Loucy (cell line): Measurements from ENCODE around the gene NDST3.

Source experiments
- H2AFZ ChIP-seq: fragments of 200-600 bp; sonication (generic); 2 replicates; pipeline ENCODE4 v1.6.0; 2016; ENCODE audit warnings: antibody characterized with exemption, mild to moderate bottlenecking, low read length, moderate library complexity
- H3F3A ChIP-seq: fragments of 200-600 bp; 2 replicates; pipeline ENCODE4 v1.6.0; 2016; ENCODE audit warnings: antibody characterized with exemption, low read depth, mild to moderate bottlenecking
- H3K27me3 ChIP-seq: fragments of 200-600 bp; sonication (generic); 2 replicates; pipeline ENCODE4 v1.6.1; 2014; ENCODE audit warnings: low read length, mild to moderate bottlenecking; ENCODE audit not compliant: insufficient read depth, poor library complexity, severe bottlenecking
- H3K36me3 ChIP-seq: fragments of 200-600 bp; sonication (generic); 2 replicates; pipeline ENCODE4 v1.6.1; 2016; ENCODE audit warnings: low read length; ENCODE audit not compliant: insufficient read depth
- H3K4me1 ChIP-seq: fragments of 200-600 bp; sonication (generic); 2 replicates; pipeline ENCODE4 v1.5.1; 2014; ENCODE audit warnings: low read length, mild to moderate bottlenecking; ENCODE audit not compliant: insufficient read depth, poor library complexity, severe bottlenecking
- H3K4me2 ChIP-seq: fragments of 200-600 bp; sonication (generic); 2 replicates; pipeline ENCODE4 v1.6.0; 2014; ENCODE audit warnings: antibody characterized with exemption, low read length, low read depth, mild to moderate bottlenecking; ENCODE audit not compliant: poor library complexity, severe bottlenecking
- H3K4me3 ChIP-seq: fragments of 200-600 bp; sonication (generic); 2 replicates; pipeline ENCODE4 v1.5.1; 2014; ENCODE audit warnings: low read length, mild to moderate bottlenecking, mixed read lengths; ENCODE audit not compliant: poor library complexity, severe bottlenecking
- H3K79me2 ChIP-seq: fragments of 200-600 bp; sonication (generic); 2 replicates; pipeline ENCODE4 v1.6.1; 2014; ENCODE audit warnings: low read length; ENCODE audit not compliant: insufficient read depth
- H3K9ac ChIP-seq: fragments of 200-600 bp; sonication (generic); 2 replicates; pipeline ENCODE4 v1.6.0; 2014; ENCODE audit warnings: mild to moderate bottlenecking, low read depth, low read length, moderate library complexity; ENCODE audit not compliant: poor library complexity, severe bottlenecking
- H3K9me2 ChIP-seq: fragments of 200-600 bp; sonication (generic); replicated peaks from 2 replicates; pipeline ENCODE4 v1.6.1; 2016; ENCODE audit warnings: low read depth, low read length, mixed read lengths
- H3K9me3 ChIP-seq: fragments of 200-600 bp; sonication (generic); 2 replicates; pipeline ENCODE4 v1.6.1; 2014; ENCODE audit warnings: mild to moderate bottlenecking, antibody characterized with exemption, low read length, low read depth; ENCODE audit not compliant: insufficient read depth
- H4K20me1 ChIP-seq: fragments of 200-600 bp; sonication (generic); 2 replicates; pipeline ENCODE4 v1.6.0; 2014; ENCODE audit warnings: antibody characterized with exemption, low read length, mild to moderate bottlenecking; ENCODE audit not compliant: insufficient read depth, poor library complexity, severe bottlenecking
- CTCF ChIP-seq: fragments of 200-600 bp; sonication (generic); conservative IDR thresholded peaks from 2 replicates; pipeline ENCODE4 v1.5.1; 2014; ENCODE audit warnings: mild to moderate bottlenecking, antibody characterized with exemption, low read length
- EZH2phosphoT487 ChIP-seq: fragments of 200-600 bp; IDR thresholded peaks from 2 replicates; pipeline ENCODE4 v1.6.1; 2018; ENCODE audit warnings: antibody characterized with exemption, mild to moderate bottlenecking, moderate library complexity, borderline replicate concordance

The NDST3 gene

GRCh38 chr4:118034053-118034785, at the start of gene NDST3:
Gene NDST3, plus strand, starts transcription at chr4:118034486. Its CDS starts 19,425 bp downstream, at chr4:118053911.
- no peaks in the 10 kb centered on the region for H4K20me1 ChIP-seq
- peak within 1 kb of the TSS; percentile 57 for H2AFZ ChIP-seq
- no peaks in the 10 kb centered on the region for H3K9me3 ChIP-seq
- no peaks in the 10 kb centered on the region for H3K9me2 ChIP-seq
- H3K4me1 ChIP-seq = peaks cover 40% of the 10 kb centered on the region
- no peak for TF ChIP-seq EZH2phosphoT487
- TF ChIP-seq CTCF = peak; percentile 82
- H3K4me2 ChIP-seq = peak within 1 kb of the TSS; percentile 82
- no peaks in the 10 kb centered on the region for H3K36me3 ChIP-seq
- peak within 1 kb of the TSS; percentile 79 for H3K4me3 ChIP-seq
- peak within 1 kb of the TSS; percentile 79 for H3K9ac ChIP-seq
- H3K27me3 ChIP-seq = no peaks in the 10 kb centered on the region
- no peaks in the 10 kb centered on the region for H3F3A ChIP-seq
- H3K79me2 ChIP-seq = peaks cover 44% of the 10 kb centered on the region

- Histone ChIP-seq H3K9me3 (no peaks in the 10 kb centered on the region), H3F3A (peaks cover 12% of the 10 kb centered on the region), H3K4me3 (no peak overlapping the region), H4K20me1 (no peaks in the 10 kb centered on the region), H3K27me3 (no peaks in the 10 kb centered on the region), H3K9me2 (no peaks in the 10 kb centered on the region), H3K4me1 (peaks cover 39% of the 10 kb centered on the region), H3K9ac (no peak overlapping the region), H3K4me2 (no peak overlapping the region), H2AFZ (peak overlapping the region; percentile 74; the same call in 1 of the 2 replicates), H3K79me2 (no peaks in the 10 kb centered on the region), H3K36me3 (no peaks in the 10 kb centered on the region)
- TF ChIP-seq EZH2phosphoT487 (no peak), CTCF (no peak)
Measured at GRCh38 chr4:117986321-117986720, 48.0 kb upstream of the NDST3 start.

- peak overlapping the region; percentile 74 for H2AFZ ChIP-seq
- peak overlapping the region; percentile 23 for H3K9ac ChIP-seq
- H4K20me1 ChIP-seq = no peaks in the 10 kb centered on the region
- H3K4me3 ChIP-seq = no peak overlapping the region
- TF ChIP-seq EZH2phosphoT487 (no peak), CTCF (no peak)
- H3K9me3 ChIP-seq = no peaks in the 10 kb centered on the region
- H3K79me2 ChIP-seq = no peaks in the 10 kb centered on the region
- H3K4me2 ChIP-seq = peak overlapping the region; percentile 40
- no peaks in the 10 kb centered on the region for H3K36me3 ChIP-seq
- no peaks in the 10 kb centered on the region for H3K27me3 ChIP-seq
- H3F3A ChIP-seq = peaks cover 12% of the 10 kb centered on the region
- no peaks in the 10 kb centered on the region for H3K9me2 ChIP-seq
- peaks cover 39% of the 10 kb centered on the region for H3K4me1 ChIP-seq
Measured at GRCh38 chr4:117987464-117987863, 46.8 kb upstream of the NDST3 start.
